HG03045 (cell line): ENCODE data around the gene FTCD.
"Not testable (repeated sequence)": the region's sequence is repeated elsewhere in the genome, so short reads cannot be mapped to it uniquely, and the experiment has no call there.

Experiments
- ATAC-seq: cut with Tn5 transposase; IDR thresholded peaks from one replicate; pipeline ENCODE4 v1.9.1; 2021; ENCODE audit warnings: mild to moderate bottlenecking, moderate library complexity; ENCODE audit not compliant: unreplicated experiment

Gene FTCD

DNA sequence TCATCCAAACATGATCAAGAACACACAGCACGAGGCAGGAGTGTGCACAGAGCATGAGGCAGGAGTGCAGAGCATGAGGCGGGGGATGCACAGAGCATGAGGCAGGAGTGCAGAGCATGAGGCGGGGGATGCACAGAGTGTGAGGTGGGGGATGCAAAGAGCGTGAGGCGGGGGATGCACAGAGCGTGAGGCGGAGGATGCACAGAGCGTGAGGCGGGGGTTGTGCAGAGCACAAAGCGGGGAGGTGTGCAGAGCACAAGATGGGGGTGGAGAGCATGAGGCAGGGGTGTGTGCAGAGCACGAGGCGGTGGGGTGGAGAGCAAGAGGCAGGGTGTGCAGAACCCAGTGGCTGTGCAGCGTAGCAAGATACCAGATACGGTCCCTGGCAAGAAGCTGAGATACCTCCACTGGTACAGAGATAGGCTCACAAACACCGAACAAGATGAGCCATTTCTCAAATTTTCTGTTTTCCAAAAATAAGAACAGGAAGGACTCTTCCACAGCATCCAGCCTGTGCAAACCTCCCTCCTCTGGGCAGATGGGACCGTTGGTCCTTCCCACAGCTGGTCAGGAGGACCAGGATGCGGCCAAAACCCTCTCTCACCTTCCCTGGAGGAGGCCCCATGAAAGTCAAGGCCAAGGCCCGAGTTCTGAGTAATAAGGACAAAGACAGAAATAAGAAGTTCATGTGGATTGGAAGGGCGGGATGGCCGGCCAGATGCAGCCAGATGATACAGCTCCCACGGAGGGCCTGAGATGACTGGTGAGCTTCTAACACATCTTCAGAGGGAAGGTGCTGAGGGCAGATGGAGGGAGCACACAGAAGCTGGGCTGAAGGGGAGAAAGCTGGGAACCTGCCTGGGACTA, 16.9 kb upstream of the FTCD start:
- no peak for ATAC-seq

DNA sequence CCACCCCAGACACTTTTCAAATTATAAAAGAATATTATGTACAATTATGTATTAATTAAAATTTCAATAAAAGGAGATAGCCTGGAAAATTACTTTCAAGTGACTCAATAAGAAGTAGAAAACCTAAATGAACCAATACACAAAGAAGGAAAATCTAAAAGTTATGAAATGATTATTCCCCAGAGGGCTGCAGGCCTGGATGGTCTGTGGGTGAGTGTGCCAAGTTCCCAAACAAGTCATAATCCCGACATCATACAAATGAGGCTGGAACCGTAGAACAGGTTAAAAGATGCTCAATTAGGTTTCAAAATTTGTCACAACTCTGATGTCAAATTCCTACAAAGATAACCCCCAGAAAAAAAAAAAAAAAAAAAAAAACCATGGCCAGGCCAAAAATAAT, 16.2 kb upstream of the FTCD start:
- no peak for ATAC-seq

DNA sequence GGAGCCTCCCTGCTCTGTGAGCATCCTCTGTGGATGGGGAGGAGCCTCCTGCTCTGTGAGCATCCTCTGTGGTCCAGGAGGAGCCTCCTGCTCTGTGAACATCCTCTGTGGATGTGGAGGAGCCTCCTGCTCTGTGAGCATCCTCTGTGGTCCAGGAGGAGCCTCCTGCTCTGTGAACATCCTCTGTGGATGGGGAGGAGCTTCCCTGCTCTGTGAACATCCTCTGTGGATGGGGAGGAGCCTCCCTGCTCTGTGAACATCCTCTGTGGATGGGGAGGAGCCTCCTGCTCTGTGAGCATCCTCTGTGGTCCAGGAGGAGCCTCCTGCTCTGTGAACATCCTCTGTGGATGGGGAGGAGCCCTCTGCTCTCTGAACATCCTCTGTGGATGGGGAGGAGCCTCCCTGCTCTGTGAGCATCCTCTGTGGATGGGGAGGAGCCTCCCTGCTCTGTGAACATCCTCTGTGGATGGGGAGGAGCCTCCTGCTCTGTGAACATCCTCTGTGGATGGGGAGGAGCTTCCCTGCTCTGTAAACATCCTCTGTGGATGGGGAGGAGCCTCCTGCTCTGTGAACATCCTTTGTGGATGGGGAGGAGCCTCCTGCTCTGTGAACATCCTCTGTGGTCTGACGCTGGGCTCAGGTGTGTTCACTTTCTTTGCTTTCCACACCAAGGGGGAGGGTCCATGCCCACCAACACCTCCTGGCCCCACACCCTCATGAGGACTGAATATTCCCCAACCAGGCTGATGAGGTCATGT, 15.2 kb upstream of the FTCD start:
- ATAC-seq, result not testable (repeated sequence)

DNA sequence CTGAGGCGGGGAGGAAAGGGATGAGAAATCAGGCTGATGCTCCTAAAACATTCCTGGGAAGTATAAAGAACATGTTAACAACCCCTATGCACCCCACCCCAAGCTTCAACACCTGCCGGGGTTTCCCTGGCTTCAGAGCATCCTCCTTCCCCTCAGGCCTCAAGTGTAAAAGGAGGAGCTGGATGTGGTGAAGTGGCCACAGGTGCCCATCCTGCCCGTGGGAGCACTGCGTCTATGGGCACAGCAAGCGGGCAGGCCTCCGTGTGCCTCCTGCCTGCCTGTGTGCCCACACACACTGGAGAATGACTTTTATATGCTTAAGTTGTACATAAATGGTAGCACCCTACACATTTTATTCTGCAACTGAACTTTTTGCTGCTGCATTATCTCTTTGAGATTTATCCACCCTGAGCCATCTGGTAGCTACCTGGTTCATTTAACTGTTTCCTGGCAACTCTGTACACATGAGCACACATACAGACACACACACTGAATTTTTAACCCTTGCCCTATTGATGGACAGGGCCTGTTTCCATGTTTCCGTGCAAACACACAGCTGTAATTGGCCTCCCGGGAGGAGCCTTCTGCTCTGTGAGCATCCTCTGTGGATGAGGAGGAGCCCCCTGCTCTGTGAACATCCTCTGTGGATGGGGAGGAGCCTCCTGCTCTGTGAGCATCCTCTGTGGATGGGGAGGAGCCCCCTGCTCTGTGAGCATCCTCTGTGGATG, 13.4 kb upstream of the FTCD start:
- no peak for ATAC-seq

DNA sequence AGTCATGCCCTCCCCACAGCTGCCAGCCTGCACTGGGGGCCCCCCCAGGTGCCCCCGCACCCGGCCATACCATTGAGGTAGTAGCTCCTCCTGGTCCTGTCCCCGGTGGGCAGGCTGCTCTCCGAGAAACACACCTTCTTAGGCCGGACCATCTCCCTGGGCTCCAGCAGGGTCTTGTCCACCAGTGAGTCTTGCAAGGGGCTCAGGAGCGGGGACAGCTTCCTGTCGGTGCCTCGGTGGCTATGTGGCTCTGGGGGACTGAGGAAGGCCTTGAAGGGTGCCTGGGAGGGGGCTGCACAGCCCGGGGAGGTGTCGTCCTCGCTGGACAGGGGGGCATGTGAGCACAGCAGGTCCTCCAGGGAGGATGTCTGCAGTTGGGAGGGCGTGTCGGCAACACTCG, 12.9 kb upstream of the FTCD start:
- no peak for ATAC-seq

DNA sequence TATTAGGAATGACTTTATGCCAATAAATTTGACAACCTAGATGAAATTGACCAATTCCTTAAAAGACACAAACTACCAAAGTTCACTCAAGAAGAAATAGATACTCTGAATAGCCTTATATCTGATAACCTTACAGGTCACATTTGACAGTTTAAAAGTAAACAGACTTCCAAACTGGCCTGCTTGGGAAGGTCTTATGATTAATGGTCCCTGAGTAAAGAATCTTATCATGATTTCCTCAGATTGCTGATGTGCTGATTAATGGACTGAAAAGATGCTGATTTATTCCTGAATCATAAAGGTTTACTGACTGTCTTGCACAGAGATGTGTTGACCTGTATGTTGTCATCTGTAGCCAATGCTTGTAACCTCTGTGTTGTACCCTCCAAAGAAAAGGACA, 9.7 kb upstream of the FTCD start:
- no peak for ATAC-seq

DNA sequence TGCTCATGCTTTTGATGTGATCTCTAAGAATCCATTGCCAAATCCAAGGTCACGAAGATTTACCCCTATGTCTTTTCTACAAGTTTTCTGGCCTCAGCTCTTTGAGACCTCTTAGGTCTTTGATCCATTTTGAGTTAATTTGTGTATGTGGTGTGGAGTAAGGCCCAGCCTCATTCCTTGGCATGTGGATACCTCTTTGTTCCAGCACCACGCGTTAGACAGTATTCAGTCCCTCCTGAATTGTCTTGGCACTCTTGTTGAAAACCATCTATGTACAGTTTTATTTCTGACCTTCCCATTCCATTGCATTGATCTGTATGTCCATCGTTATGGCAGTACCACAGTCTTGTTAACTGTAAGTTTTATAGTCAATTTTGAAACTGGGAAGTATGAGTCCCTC, 8.0 kb upstream of the FTCD start:
- ATAC-seq, result no peak

DNA sequence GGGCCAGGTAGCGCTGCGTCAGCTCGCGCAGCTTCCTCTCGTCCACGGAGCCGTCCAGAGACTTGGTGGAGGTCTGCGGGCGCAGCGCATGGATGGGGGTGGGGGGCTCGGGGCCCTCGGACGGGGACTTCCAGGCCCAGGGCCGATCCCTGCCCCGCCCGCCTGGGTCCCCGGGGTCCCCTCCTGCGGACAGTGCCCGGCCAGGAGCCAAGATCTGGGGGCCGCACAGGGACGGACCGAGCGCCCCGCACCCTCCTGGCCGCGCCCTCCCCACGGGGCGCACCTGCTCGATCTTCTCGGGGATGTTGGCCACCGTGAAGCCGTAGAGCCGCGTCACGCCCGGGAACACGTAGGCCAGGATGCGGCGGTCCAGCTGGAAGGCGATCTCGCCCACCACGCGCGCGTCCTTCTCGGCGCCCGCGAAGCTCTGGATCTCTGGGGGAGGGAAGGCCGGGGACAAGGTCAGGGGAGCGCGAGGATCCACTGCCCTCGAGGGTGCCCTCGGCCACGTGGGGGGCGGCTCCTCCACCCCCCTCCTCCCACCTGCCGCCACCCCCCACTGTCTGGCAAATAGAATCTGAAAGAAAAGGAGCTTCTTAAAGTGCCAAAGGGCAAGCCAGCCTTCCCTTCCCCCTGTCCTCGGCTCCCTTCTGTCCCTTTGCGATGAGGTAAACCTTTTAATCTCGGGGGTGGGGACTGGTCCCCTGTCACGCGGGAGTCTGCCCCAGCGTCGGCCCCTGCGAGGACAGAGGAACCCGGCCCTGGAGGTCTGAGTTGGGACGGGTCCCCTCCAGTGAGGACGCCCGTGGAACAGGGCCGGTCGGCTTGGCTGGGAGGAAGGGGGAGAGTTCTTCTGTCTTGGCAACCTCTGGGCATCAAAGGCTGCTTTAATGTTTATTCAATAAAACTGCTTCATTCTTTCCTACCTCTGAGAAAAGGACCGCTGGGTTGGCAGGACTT, 6.5 kb upstream of the FTCD start:
- ATAC-seq, result no peak

DNA sequence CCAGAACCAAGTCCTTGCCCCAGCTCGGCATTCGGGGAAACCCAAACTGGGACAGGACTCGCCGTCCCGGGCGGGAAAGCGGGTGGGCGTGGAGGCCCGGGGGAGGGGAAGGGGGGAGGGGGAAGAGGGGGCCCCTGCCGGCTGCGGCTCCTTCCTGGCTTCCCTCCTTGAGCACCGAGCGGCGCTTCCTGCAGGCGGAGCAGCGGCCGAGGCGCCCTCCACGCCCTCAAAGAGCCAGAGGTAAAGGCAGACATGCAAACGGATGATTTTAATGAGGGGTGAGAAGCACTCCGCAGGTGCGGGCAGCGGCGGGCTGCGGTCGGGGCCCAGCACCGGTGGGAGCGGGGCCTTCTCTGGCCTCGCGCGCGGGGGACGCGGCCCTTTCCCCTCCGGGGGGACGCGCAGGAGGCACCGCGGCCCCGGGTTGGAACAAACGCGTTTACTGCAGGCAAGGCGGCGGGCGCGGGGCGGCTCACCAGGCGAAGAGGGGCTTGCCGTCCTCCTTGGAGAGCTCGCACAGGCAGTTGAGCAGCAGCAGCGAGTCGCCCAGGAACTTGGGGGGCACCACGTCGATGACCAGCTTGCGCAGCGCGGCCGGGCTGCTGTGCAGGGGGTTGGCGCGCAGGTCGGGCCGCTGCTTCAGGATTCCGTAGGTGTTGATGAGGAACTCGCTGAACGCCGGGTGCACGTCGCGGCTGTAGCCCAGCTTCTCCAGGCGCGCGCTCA, 5.7 kb upstream of the FTCD start:
- ATAC-seq, result no peak

DNA sequence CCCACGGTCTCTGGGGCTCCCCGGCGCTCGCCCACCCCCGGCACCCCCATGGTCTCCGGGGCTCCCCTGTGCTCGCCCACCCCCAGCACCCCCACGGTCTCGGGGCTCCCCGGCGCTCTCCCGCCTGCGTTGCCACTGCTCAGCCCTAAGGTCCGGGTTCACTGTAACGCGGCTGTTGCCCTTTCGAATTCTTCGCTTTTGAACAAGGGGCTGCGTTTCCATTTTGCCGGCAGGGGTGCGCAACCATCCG, 5.2 kb upstream of the FTCD start:
- no peak for ATAC-seq

DNA sequence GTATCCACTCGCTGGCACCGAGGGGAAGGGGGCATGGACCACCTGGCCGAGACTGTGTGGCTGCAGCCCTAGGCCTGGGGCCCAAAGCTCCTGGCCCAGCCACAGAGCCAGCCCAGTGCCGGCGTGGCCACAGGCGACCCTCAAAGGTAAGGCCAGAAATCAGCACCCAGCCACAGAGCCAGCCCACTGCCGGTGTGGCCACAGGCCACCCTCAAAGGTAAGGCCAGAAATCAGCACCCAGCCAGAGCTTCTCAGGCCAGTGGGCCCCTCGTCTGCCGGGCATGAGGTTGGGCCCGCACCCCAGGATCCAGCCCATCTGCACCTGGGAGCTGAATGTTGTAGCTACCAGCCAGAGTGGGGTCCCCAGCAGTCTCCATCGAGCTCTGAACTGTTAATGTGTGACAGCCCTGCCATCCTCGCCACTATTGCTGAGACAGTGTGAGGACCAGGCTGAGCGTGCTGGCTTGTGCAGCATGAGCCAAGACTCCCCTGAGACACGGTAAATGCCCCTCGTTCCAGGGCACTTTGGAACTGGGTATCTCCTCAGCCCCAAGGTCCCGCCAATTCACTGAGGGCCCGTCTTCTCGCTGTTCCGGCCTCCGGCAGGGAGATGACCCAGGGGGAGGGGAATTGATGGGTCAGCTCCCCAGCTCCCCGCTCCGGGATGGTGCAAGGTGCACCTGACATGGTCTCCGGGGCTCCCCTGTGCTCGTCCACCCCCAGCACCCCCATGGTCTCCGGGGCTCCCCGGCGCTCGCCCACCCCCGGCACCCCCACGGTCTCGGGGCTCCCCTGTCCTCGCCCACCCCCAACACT, 4.7 kb upstream of the FTCD start:
- ATAC-seq, result no peak

DNA sequence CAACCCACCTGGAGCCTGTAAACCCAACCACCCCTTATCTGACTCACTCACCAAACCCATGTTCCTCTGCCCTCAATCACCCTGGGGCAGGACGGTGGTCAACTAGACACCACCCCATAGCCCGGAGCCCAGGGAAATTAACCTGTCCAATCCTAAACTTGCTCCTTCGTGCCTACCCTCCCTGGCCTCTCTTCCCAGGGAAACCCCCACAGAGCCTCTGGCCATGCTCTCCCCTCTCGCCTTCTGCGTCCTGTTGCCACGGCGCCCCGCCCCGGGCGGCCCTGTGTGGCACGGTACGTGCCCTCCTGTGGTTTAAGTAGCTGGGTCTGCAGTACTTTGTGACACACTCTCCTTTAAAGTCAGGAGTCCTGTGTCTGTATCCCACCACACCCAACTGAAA, 4.0 kb upstream of the FTCD start:
- ATAC-seq, result no peak

DNA sequence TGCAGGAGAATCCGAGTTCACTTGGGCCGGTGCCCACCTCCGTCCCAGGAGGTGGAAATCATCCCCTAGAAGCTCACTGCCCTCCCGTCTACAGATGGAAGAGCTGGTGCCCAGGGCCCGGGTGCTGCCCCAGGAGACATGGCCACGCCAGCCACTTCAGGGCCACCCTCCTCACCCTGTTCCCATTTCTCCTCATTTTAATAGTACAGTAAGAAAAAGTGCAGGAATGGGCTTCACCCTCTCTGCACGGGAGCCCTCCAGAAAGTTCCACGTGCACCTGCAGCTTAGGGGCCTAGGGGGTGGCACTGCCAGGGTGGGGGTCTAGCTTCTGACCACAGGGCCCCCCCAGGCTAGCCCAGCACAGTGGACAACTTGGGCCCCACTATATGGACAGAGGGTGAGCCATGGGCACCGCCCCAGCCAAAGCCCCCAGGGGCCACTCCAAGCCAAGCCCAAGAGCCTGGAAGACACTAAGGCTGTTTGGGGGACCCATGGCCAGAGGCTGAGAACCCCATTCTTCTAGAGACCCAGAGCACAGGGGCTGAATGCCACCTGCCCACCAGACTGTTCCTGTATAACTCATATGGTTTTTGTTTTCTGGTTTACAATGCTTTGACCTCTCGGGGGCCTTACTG, 3.4 kb upstream of the FTCD start:
- no peak for ATAC-seq

DNA sequence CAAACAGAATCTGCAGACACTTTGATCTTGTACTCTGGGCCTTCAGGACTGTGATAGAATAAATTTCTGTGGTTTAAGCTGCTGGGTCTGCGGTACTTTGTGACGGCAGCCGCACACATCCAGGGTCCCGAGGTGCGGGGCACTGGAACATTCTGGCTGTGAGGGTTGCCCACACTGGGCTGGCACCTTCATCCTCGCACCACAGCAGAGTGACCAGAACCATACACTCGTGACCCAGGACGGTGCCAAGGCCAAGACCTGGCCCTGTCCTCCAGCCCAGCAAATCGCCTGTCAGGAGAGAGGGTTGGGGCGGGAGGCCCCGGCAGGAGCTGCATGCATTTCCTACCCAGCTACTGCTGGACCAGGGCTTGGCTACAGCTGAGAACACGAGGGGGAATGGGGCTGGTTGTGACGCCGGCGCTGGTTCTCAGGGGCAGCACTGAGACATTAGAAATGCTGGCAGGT, 2.6 kb upstream of the FTCD start:
- ATAC-seq, result no peak

DNA sequence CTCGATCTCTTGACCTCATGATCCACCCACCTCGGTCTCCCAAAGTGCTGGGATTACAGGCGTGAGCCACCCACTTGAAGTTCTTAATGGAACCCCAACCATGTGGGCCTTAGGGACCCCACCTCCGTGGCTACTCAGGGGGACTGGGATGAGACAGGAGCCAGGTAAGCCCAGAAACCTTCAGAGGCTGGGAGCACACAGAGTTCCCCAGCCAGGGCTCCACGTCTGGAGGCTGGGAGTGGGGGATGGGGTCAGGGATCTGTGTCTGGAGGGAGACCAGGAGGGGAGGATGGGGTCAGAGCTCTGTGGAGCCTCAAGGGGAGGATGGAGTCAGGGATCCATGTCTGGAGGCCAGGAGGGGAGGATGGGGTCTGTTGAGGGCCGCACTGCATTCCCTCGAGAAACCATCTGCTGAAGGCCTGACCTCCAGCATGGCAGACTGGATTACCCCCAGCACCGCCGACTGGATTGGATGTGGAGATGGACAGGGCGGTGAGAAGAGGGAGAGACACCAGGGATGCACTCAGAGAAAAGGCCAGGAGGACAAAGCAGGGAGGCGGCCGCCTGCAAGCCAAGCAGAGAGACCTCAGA, 2.1 kb upstream of the FTCD start:
- ATAC-seq, result no peak

DNA sequence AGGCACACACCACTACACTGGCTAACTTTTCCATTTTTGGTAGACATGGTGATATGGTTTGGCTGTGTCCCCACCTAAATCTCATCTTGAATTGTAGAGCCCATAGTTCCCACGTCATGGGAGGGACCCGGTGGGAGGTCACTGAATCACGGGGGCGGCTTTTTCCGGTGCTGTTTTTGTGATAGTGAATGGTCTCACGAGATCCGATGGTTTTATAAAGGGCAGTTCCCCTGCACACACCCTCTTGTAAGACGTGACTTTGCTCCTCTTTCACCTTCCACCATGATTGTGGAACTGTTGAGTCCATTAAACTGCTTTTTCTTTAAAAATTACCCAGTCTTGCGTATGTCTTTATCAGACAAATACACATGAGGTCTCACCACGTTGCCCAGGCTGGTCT, 1.3 kb upstream of the FTCD start:
- ATAC-seq, result no peak

DNA sequence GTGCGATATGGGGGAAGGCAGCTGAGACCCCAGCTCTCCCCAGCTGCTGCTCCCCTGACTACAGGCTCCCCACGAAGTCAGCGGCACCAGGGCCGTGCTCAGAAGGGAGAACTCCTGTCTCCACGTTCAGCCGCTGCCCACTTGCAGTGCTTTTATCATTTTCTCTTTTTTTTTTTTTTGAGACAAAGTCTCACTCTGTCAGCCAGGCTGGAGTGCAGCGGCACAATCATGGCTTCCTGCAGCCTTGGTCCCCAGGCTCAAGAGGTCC, 933 bp upstream of the FTCD start:
- ATAC-seq, result no peak

DNA sequence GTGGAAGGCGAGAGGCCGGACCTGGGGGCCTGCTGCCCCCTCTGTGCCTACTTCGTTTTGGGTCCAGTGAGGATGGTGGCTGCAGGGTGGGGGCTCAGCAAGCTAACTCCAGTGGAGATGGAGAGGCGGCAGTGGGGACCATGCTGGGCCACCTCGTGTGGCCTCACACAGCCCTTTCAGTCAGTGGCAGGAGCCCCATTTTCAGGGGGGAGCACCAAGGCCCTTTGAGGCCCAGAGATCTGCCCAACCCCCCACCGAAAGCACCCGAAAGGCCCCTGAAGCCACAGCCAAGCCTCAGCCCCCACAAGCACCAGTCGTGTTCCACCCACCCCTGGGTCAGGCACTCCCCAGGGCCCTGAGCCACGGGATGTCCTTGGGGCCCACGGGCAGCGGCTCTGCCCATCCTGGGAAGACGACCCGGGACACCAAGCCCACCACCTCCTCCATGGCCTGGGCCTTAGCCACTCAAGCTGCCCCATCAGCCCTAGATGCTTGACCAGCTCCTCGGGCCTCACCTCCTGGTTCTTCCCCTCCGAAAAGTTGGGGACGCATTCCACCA, 345 bp downstream of the FTCD start:
- ATAC-seq, result no peak
